Tibial nerve (tissue), 4 donors: ENCODE results near the gene THYN1.

ENCODE experiments used
- CTCF ChIP-seq, 5 experiments: fragments of 200-600 bp in 3 of 5; fragments of 450-650 bp in 2 of 5; sonication (generic) in 3 of 5; IDR thresholded peaks; one replicate each; pipeline ENCODE4 v1.5.1; 2016 to 2019; ENCODE audit warnings: antibody characterized with exemption in 5 of 5, mild to moderate bottlenecking in 3 of 5, moderate library complexity in 2 of 5
- EP300 ChIP-seq, 2 donors: sonication (generic); formaldehyde crosslinking; IDR thresholded peaks; one replicate each; pipeline ENCODE4 v1.6.1; 2017; ENCODE audit warnings: antibody characterized with exemption in 2 of 2, mild to moderate bottlenecking in 1 of 2
- POLR2A ChIP-seq, 2 donors: fragments of 450-650 bp; IDR thresholded peaks; one replicate each; pipeline ENCODE4 v1.6.1; 2017; ENCODE audit warnings: antibody characterized with exemption in 2 of 2, mild to moderate bottlenecking in 2 of 2, moderate library complexity in 2 of 2

- TF ChIP-seq CTCF (IDR thresholded peaks at IDR 0.05) (peak in 1 of 5 experiments; percentile 20), POLR2A (IDR thresholded peaks at IDR 0.05) (no peak), EP300 (IDR thresholded peaks at IDR 0.05) (no peak)
Observed at GRCh38 chr11:134275534-134276395, 22.6 kb upstream of the THYN1 start, which contains the start of gene GLB1L3.
